GM12864 (cell line): ENCODE data around the gene UGCG.

Experiments used
- DNase-seq: peaks from one replicate; pipeline ENCODE4 v3.0.0-alpha.2; 2011; ENCODE audit warnings: low read depth
- H3K4me3 ChIP-seq: 2 replicates; pipeline ENCODE4 v1.5.1; 2011; ENCODE audit warnings: mild to moderate bottlenecking, low read depth, low read length, control low read depth
- CTCF ChIP-seq: IDR thresholded peaks from 2 replicates; pipeline ENCODE4 v1.5.1; 2011; ENCODE audit warnings: low read depth, mild to moderate bottlenecking, moderate library complexity, low read length, control low read depth, inconsistent platforms; ENCODE audit errors: missing control alignments

The UGCG gene

GRCh38 chr9:111860443-111860842 lies 36.2 kb upstream of the UGCG start:
- no peak overlapping the region for H3K4me3 ChIP-seq
- no peak for DNase-seq
- TF ChIP-seq CTCF = no peak

- DNase-seq = no peak
- H3K4me3 ChIP-seq = no peak overlapping the region
- TF ChIP-seq CTCF = no peak
Measured at GRCh38 chr9:111863636-111864035, 33.0 kb upstream of the UGCG start.

GRCh38 chr9:111866976-111867375 lies 29.6 kb upstream of the UGCG start:
- no peak for TF ChIP-seq CTCF
- DNase-seq = no peak
- H3K4me3 ChIP-seq = no peak overlapping the region

GRCh38 chr9:111868475-111868874 lies 28.1 kb upstream of the UGCG start:
- no peak for TF ChIP-seq CTCF
- H3K4me3 ChIP-seq = no peak overlapping the region
- no peak for DNase-seq

GRCh38 chr9:111870774-111871498 lies 25.7 kb upstream of the UGCG start:
- no peak overlapping the region for H3K4me3 ChIP-seq
- TF ChIP-seq CTCF = no peak
- peak; percentile 38 for DNase-seq

GRCh38 chr9:111871499-111871855 lies 25.1 kb upstream of the UGCG start:
- DNase-seq = no peak
- no peak overlapping the region for H3K4me3 ChIP-seq
- no peak for TF ChIP-seq CTCF

GRCh38 chr9:111872886-111873285 lies 23.7 kb upstream of the UGCG start:
- no peak overlapping the region for H3K4me3 ChIP-seq
- no peak for TF ChIP-seq CTCF
- DNase-seq = no peak
